PC-9 (cell line): ENCODE data around the gene GADD45G.

Experiments
- EZH2 ChIP-seq: fragments of 200-600 bp; sonication (generic); IDR thresholded peaks from 2 replicates; pipeline ENCODE4 v1.8.0; 2017; ENCODE audit warnings: antibody characterized with exemption, low read depth
- TF ChIP-seq, protein P1 (sequence below): fragments of 200-600 bp; sonication (generic); conservative IDR thresholded peaks from 2 replicates; pipeline ENCODE4 v1.6.1; 2017; ENCODE audit warnings: mixed run types, antibody characterized with exemption, mild to moderate bottlenecking, moderate library complexity

DNA sequence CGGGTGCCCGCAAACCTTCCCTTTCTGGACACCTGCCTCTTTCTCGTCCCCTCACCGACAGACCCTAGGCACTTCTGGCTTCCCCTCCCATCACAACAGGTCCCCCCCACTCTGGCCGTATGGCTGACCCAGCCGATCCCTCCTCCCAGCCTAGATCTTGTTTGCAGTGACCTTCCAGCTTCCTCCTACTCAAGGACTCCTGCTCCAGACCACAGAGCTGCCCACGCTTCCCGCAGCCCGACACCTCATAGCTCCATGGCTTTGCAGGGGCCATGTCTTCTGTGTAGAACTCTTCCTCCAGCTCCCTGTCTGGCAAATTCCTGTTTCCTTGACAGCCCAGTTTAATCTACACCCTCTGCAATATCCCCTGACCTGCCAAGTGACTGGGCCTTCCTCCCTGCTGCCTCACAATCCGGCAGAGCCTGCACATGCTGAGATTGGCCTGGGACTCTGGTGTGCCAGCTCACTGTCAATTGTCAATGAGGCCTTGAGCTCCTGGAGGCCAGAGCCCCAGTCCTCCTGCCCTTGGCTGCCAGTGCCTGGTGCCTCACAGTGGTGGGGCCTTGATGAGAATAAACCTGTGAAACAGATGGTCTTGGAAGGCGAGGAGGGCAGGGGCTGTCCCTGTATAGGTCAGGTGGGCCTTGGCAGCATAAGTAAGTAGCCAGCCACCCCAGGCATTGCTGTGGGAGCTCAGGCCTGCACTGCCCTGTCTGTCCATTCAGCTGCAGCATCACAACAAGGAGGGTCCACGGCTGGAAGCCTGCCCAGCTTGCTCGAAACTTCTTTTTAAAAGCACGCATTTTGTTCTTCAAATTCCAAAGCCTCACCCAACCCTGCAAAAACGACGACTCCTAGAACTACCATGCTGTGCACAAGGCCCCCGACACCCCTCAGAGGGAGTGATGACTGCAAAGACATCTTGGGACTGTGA lies 50.5 kb downstream of the GADD45G start:
- TF ChIP-seq, protein P1, sequence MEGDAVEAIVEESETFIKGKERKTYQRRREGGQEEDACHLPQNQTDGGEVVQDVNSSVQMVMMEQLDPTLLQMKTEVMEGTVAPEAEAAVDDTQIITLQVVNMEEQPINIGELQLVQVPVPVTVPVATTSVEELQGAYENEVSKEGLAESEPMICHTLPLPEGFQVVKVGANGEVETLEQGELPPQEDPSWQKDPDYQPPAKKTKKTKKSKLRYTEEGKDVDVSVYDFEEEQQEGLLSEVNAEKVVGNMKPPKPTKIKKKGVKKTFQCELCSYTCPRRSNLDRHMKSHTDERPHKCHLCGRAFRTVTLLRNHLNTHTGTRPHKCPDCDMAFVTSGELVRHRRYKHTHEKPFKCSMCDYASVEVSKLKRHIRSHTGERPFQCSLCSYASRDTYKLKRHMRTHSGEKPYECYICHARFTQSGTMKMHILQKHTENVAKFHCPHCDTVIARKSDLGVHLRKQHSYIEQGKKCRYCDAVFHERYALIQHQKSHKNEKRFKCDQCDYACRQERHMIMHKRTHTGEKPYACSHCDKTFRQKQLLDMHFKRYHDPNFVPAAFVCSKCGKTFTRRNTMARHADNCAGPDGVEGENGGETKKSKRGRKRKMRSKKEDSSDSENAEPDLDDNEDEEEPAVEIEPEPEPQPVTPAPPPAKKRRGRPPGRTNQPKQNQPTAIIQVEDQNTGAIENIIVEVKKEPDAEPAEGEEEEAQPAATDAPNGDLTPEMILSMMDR: no peak
- no peak for TF ChIP-seq EZH2
